ENCODE data around the gene ZIC1.

DNA sequence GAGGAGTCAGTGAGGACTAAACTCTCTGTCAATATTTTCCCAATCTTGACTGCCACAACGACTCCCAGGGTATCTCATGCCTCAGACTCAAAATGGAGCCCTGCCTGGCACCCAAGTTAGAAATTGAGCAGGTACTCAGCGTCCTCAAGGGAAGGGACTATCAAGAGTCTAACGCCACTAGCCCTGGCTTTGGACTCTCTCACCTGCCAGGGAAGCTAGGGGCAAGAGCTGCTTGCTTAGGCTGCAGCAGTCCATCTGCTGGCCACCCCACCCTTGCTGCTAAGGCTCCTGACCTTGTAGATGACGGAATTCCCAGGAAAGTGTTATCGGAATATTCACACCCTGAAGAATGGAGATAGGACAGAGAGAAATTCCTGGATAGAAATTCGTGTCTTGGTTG, 35.9 kb upstream of the ZIC1 start:
- TF ChIP-seq POLR2A (IDR thresholded peaks at IDR 0.05) (no peak), CTCF (IDR thresholded peaks at IDR 0.05) (no peak)
